Muscle of leg (tissue), 11 donors: ENCODE measurements around the gene NOB1. TPM values are rescaled to one million over a fixed set of nuclear protein-coding genes. Genes with fewer than 3 reads are reported as not detected.
"Not testable (repeated sequence)": the region's sequence is repeated elsewhere in the genome, so short reads cannot be mapped to it uniquely, and the experiment has no call there.

Source experiments
- DNase-seq: peaks from one replicate; pipeline ENCODE4 v3.0.0; 2013
- H3K27ac ChIP-seq: one replicate; pipeline ENCODE4 v1.5.1; 2013; ENCODE audit warnings: mild to moderate bottlenecking, low read length, control low read depth
- H3K27me3 ChIP-seq: one replicate; pipeline ENCODE4 v1.6.1; 2013; ENCODE audit warnings: low read length; ENCODE audit not compliant: control insufficient read depth, insufficient read depth
- H3K36me3 ChIP-seq: one replicate; pipeline ENCODE4 v1.6.1; 2013; ENCODE audit warnings: low read length; ENCODE audit not compliant: control insufficient read depth, insufficient read depth
- H3K4me1 ChIP-seq: one replicate; pipeline ENCODE4 v1.6.1; 2013; ENCODE audit warnings: low read length; ENCODE audit not compliant: control insufficient read depth, insufficient read depth
- H3K4me3 ChIP-seq: one replicate; pipeline ENCODE4 v1.5.1; 2013; ENCODE audit warnings: low read length, control low read depth
- H3K9me3 ChIP-seq: replicated peaks from 2 replicates; pipeline ENCODE4 v1.6.1; 2013; ENCODE audit warnings: low read depth, low read length; ENCODE audit not compliant: control insufficient read depth
- WGBS: methylation state at CpG from one replicate; pipeline ENCODE4 v1.1.5; 2013; ENCODE audit warnings: missing lambda C conversion rate; ENCODE audit not compliant: insufficient coverage; 5-methylcytosine and 5-hydroxymethylcytosine counted together
- polyA plus RNA-seq, 8 donors: library from polyadenylated mRNA; unstranded; fragments of 120-200 nt; gene quantifications; one replicate each; pipeline versions ENCODE4 v1.2.1 to v1.2.3, GENCODE V29; 2013; ENCODE audit warnings: inconsistent platforms in 1 of 8, low replicate concordance in 1 of 8; ENCODE audit not compliant: insufficient read length in 8 of 8, insufficient read depth in 1 of 8
- total RNA-seq: library from RNA; stranded (reverse); fragments of 120-200 nt; gene quantifications from one replicate; pipeline ENCODE4 v1.2.4, GENCODE V29; 2013

The NOB1 gene
- total and polyA plus RNA-seq, 9 donors = 16.2 to 56.6 (median 47.1) TPM

DNA sequence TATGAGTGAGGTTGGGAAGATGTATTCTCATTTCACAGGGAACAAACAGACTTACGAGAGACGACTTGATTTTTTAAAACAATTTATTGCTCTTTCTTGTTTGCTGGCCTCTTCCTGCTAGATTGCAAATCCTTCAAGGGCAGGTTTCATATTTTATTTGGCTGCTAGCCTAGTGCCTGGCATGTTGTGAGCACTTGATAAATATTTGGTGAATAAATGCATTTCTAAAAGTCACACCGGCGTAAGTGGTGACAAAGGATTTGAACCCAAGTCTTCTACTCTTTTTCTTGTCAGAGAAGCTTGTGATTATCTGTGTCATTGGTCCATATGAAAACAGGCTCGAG is 8.8 kb upstream of the NOB1 start:
- Histone ChIP-seq H3K4me3 (no peak overlapping the region), H3K27me3 (no peaks in the 10 kb centered on the region), H3K9me3 (no peaks in the 10 kb centered on the region), H3K36me3 (no peaks in the 10 kb centered on the region), H3K27ac (peak overlapping the region; percentile 91), H3K4me1 (peaks cover 3% of the 10 kb centered on the region)
- WGBS = 40% methylated on average over 1 of the region's 5 CpGs
- DNase-seq = peak; percentile 29

DNA sequence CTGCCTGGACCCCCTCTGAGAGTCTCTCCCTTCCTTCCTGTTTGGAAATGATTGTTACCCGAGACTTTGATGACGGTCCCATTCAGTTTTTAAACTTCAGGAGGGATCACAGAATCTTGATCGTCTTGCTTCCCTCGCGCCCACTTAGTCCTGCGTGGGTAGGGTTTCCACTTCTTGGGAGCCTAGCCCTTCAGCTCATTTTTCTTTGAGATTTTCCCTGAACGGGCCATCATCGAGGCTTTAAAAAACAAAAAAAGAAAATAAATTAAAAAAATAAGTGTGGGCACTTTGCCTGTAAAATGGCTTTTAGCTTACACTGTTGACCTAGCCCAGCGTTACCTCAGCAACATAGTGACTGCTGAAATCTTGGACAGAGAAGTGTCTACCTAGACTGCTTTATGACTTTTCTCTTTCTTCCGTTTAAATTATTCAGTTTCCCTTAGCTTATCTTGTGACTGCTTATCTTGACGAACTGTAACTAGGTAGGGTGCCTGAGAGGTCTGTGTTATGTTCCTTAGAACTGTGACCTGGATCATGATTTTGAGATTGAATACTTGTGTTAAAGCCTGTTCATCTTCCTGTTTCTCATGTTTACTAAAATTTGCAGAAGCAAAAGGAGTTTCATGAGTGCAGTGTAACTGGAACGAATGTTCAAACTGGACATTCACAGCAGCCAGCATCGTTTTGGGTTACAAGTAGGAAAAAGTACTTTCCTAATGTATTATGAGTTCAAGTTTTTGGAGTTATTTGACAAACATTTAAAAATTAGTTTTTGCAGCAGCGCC is 8.3 kb upstream of the NOB1 start:
- peak; percentile 76 for DNase-seq
- Histone ChIP-seq H3K27ac (peak overlapping the region; percentile 91), H3K4me3 (peak overlapping the region; percentile 87), H3K27me3 (no peaks in the 10 kb centered on the region), H3K36me3 (no peaks in the 10 kb centered on the region), H3K9me3 (no peaks in the 10 kb centered on the region), H3K4me1 (peaks cover 3% of the 10 kb centered on the region)
- WGBS = 8% methylated on average over 6 of the region's 14 CpGs

DNA sequence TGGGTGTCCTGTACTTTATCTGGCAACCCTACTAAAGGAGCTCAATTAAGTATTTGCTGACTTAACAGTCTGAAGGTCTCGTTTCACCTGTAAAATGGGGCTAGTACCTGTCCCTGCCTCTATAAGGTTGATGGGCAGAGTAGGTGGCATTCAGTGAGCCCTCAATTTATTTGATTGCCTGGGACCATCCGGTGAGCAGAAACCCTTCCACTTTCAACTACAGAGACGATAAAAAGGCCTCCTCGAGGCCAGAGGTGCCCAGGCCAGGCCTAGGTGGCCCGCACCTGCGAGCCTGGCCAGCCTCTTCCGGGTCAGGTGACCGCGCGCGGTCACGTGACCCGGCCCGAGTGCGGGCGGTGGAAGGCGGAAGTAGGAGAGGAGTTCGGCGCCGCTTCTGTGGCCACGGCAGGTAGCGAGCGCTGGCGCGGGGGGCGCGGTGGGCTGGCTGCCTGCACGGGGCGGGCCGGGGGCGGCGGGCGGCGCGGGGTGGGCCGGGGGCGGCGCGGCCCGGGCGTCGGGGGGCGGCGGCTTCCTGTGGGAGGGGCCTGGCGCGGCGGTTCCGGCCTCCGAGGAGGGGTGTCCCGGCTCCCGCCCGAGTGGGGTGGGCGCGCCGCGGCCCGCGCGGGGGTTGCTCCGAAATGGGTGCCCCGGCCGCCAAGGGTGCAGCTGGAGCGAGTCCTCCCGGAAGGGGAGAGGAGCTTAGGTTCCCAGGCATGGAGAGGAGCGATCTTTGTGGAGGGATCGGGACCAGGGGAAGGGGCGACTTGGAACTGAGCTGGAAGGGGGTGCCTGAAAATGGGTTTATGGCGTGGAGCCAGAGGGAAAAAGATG is 7.5 kb upstream of the NOB1 start, which contains the start of gene WWP2:
Gene WWP2 (plus strand): TSS at position 350 of the 831 bp plus-strand sequence. CDS start 24,679 bp downstream, outside the sequence.
- H3K27ac ChIP-seq = peak within 1 kb of the TSS; percentile 91
- WGBS = 0% methylated on average over 49 of the region's 68 CpGs
- no peaks in the 10 kb centered on the region for H3K36me3 ChIP-seq
- DNase-seq = peak; percentile 81
- no peaks in the 10 kb centered on the region for H3K9me3 ChIP-seq
- H3K27me3 ChIP-seq = no peaks in the 10 kb centered on the region
- H3K4me1 ChIP-seq = peaks cover 3% of the 10 kb centered on the region
- peak within 1 kb of the TSS; percentile 87 for H3K4me3 ChIP-seq

DNA sequence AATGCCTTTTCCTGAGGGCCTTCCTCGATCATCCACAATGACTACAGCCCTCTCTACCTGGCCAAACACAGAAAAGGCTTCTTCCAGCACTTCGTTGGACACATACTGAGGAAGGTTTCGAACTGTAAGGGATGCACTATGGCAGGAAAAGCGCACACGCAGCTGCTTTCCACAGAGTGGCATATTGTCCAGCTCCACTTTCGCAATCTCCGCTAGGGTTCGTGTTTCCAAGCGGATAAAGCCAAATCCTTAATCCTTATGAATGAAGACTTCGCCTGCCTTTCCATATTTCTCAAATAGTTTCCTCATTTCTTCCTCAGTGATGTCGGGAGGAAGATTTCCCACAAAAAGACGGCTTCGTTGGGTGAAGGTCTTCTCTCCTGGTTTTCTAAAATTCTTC is 2.6 kb upstream of the NOB1 start:
- H3K36me3 ChIP-seq, H3K27ac ChIP-seq, H3K4me1 ChIP-seq, H3K4me3 ChIP-seq, H3K27me3 ChIP-seq, H3K9me3 ChIP-seq, DNase-seq: not testable (repeated sequence)
- 83% methylated on average over 2 of the region's 13 CpGs for WGBS

DNA sequence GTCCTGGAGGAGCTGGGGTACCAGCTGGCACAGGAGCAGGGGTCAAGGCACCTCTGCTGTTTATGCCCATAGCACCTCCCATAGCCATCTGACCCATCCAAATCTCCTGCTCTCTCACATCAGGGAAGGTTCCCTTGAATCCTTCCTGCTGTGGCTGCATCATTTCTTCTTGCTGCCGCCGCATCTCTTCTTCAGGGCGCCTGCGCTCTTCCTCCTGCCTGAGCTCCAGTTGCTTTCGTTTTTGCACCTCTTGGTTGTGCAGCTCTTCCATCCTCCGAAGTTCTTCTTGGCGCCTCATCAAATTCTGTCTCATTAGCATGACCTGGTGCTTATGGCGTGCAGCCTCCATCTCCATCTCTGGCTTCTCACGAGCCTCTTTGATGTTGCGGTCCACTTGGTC is 2.0 kb upstream of the NOB1 start:
- Histone ChIP-seq H3K27ac (no peak overlapping the region), H3K4me3 (no peak overlapping the region), H3K27me3 (no peaks in the 10 kb centered on the region), H3K4me1 (peaks cover 4% of the 10 kb centered on the region), H3K9me3 (no peaks in the 10 kb centered on the region), H3K36me3 (peaks cover 12% of the 10 kb centered on the region)
- 91% methylated on average over 10 of the region's 10 CpGs for WGBS
- DNase-seq = no peak

DNA sequence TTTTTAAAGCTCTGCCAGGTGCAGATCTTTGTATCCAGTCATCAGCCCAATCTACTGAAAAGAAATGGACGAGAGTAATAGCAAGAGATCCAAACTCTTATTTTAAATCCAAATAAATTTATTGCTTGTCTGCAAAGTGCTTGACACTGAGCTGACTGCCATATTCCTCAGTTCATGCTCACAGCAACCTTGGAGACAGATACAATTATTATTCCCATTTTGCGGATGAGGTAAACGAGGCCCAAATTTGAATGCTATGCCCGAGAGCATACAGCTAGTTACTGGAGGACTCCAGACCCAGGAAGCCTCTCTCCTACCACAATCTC is 620 bp downstream of the NOB1 start:
- 3% methylated on average over 3 of the region's 4 CpGs for WGBS
- H3K27me3 ChIP-seq = no peaks in the 10 kb centered on the region
- peaks cover 33% of the 10 kb centered on the region for H3K36me3 ChIP-seq
- H3K4me3 ChIP-seq = peak overlapping the region; percentile 94
- H3K4me1 ChIP-seq = peaks cover 4% of the 10 kb centered on the region
- DNase-seq = no peak
- no peaks in the 10 kb centered on the region for H3K9me3 ChIP-seq
- H3K27ac ChIP-seq = peak overlapping the region; percentile 76

DNA sequence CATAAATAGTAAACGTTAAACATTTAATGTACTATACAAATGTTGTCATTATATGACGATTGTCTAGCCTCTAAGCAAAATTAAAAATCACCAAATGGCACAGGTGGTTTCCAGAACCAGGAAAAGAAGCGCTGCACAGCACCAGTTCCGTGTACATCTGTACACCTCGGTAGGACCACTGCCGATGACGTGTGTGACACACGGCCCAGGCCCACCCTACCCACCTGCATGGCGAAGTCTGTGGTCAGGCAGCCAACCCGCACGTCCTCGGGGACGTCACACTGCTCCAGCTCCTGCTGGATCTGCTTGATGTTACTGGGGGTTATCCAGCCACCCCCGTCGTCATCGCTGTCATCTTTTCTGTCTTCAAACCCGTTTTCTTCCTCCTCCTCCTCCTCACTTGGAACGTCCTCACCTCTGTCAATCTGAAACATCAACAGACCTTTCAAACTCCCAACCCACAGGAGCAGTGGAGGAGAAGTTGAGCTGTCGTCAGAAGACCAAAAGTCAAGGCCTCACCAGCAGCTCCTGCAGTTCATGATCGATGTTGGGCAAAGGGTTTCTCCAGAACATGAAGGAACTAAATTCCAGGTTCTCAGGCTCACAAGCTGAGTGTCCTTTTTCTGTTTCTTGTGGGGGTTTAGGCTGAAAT is 5.9 kb downstream of the NOB1 start:
- no peak for DNase-seq
- Histone ChIP-seq H3K27me3 (no peaks in the 10 kb centered on the region), H3K4me3 (no peak overlapping the region), H3K9me3 (no peaks in the 10 kb centered on the region), H3K4me1 (peaks cover under 1% of the 10 kb centered on the region), H3K27ac (no peak overlapping the region), H3K36me3 (peaks cover 78% of the 10 kb centered on the region)
- WGBS = 100% methylated on average over 3 of the region's 20 CpGs

DNA sequence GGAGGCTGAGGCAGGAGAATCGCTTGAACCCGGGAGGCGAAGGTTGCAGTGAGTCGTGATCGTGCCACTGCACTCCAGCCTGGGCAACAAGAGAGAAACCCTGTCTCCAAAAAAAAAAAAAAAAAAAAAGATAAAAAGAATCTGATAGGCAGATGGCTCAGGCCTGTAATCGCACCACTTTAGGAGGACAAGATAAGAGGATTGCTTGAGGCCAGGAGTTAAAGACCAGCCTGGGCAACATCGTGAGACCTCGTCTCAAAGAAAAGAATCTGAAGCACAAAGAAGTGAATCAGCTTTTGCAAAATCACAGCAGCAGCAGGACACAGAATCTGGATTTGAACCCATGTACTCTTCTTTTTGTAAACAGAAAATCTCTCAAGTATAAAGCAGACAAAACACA is 7.6 kb downstream of the NOB1 start:
- no peak overlapping the region for H3K4me3 ChIP-seq
- H3K27me3 ChIP-seq = no peaks in the 10 kb centered on the region
- no peak for DNase-seq
- no peaks in the 10 kb centered on the region for H3K9me3 ChIP-seq
- 89% methylated on average over 3 of the region's 8 CpGs for WGBS
- H3K36me3 ChIP-seq = peaks cover 82% of the 10 kb centered on the region
- H3K27ac ChIP-seq = no peak overlapping the region
- H3K4me1 ChIP-seq = no peaks in the 10 kb centered on the region

DNA sequence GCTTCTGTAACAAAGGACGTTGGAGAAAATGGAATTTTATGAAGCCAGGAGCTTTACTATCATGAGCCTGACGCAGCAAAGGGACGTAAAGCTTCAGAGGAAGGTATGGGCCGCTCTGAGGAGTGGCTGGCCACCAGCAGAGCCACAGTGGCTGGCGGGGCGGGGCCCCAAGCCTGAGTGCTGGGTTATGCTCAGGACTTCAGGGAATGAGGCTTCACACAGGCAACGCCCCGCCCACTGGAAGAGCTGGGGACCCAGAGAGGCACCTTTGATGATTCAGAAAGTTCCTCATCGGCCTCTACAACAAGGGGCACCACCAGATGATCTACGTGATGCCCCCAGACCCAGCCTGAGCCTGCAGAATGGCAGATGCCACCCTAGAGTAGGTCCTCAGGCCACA is 8.8 kb downstream of the NOB1 start:
- no peaks in the 10 kb centered on the region for H3K9me3 ChIP-seq
- no peak overlapping the region for H3K4me3 ChIP-seq
- H3K4me1 ChIP-seq = no peaks in the 10 kb centered on the region
- H3K36me3 ChIP-seq = peaks cover 83% of the 10 kb centered on the region
- 95% methylated on average over 9 of the region's 10 CpGs for WGBS
- H3K27me3 ChIP-seq = no peaks in the 10 kb centered on the region
- H3K27ac ChIP-seq = no peak overlapping the region
- DNase-seq = no peak

DNA sequence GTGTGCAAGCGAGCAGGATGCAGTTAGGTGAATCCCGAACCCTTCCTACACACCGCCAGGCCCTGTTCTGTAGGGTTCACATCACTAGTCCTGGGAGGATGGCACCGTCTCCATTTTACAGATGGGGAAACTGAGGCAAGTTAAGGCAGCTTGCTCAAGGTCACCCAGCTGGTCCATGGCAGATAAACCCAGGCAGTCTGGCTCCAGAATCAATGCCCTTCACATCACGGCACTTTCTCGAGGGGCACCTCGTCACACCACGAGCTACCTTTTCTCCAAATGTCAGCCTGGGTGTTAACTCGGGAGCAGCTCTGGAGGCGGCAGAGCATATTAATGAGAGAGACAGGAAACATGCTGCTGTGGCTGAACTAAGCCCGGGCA is 9.5 kb downstream of the NOB1 start:
- WGBS = 92% methylated on average over 2 of the region's 11 CpGs
- Histone ChIP-seq H3K27me3 (no peaks in the 10 kb centered on the region), H3K27ac (no peak overlapping the region), H3K4me1 (no peaks in the 10 kb centered on the region), H3K9me3 (no peaks in the 10 kb centered on the region), H3K36me3 (peaks cover 80% of the 10 kb centered on the region), H3K4me3 (no peak overlapping the region)
- DNase-seq = no peak
